GM12891 (cell line): ENCODE measurements around the gene PCCA.

ENCODE experiments used
- PAX5 ChIP-seq: IDR thresholded peaks from 2 replicates; pipeline ENCODE4 v1.6.1; 2011; ENCODE audit warnings: low read length, moderate library complexity, mild to moderate bottlenecking; ENCODE audit not compliant: insufficient read depth, severe bottlenecking
- POLR2A ChIP-seq: IDR thresholded peaks from 2 replicates; pipeline ENCODE4 v1.6.1; 2011; ENCODE audit warnings: low read depth, low read length, control low read depth
- POLR2AphosphoS5 ChIP-seq: IDR thresholded peaks from 2 replicates; pipeline ENCODE4 v1.6.1; 2011; ENCODE audit warnings: low read depth, low read length, control low read depth
- POU2F2 ChIP-seq: IDR thresholded peaks from 2 replicates; pipeline ENCODE4 v1.6.1; 2011; ENCODE audit warnings: low read depth, mild to moderate bottlenecking, control low read depth, low read length, moderate library complexity
- SPI1 ChIP-seq: IDR thresholded peaks from 2 replicates; pipeline ENCODE4 v1.6.1; 2011; ENCODE audit warnings: low read depth, low read length, control low read depth
- TAF1 ChIP-seq: IDR thresholded peaks from 2 replicates; pipeline ENCODE4 v1.6.1; 2011; ENCODE audit warnings: low read depth, low read length, control low read depth

DNA sequence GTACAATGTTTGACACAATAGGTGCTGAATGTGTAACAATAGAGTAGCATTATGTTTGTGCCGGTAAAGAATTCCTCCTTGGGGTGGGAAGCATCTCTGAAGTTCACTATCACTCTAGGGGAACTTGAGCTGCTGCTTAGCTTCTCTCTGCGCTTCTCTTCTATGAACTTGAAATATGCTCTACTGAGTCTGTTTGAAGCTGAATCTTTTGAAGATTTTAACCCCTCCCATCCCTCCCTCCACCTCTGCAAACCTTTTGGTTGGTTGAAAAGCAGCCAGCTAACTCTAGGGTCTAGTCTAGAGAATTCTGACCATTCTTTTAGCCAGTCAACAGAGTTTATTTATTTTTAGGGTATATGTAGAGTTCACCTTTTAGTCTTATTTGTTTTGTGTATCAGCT is 2.5 kb downstream of the PCCA start:
- no peak for TF ChIP-seq POLR2AphosphoS5
- no peak for TF ChIP-seq POLR2A
- no peak for TF ChIP-seq TAF1
- no peak for TF ChIP-seq SPI1
- no peak for TF ChIP-seq PAX5
- no peak for TF ChIP-seq POU2F2
